Stimulated activated naive CD8-positive, alpha-beta T cell treated with anti-CD3 and anti-CD28 coated beads, Interleukin-15, Interleukin-2, amounts not matched to agents 100 U/mL and 50 U/mL, for 24 hours (primary cell): ENCODE results near the gene PLD5.
"Not testable (repeated sequence)": the region's sequence is repeated elsewhere in the genome, so short reads cannot be mapped to it uniquely, and the experiment has no call there.

ENCODE experiments used
- ATAC-seq: fragments of 150-1000 bp; cut with Tn5 transposase; one replicate; pipeline ENCODE4 v1.10.0; 2021
- DNase-seq: peaks from one replicate; pipeline ENCODE4 v3.0.0; 2021

The PLD5 gene

DNA sequence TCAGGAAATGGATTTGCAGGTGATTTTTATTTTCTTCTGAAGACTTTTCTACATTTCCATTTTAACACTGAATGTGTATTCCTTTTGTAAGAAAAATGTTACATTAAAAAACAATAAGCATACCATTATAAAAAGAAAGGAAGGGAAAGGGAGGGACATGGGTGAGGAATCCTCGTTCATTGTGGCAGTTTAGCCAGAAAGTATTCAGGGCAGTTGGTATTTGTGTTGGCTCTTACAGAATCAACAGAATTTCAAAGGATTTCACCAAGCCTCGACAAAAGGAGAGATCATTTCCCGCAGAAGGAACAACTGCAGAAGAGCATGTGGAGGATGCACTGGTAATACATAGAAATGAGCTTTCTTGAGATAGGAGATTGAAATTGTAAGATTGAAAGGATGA, 35.0 kb downstream of the PLD5 start:
- DNase-seq (no peak), ATAC-seq (no peak)

DNA sequence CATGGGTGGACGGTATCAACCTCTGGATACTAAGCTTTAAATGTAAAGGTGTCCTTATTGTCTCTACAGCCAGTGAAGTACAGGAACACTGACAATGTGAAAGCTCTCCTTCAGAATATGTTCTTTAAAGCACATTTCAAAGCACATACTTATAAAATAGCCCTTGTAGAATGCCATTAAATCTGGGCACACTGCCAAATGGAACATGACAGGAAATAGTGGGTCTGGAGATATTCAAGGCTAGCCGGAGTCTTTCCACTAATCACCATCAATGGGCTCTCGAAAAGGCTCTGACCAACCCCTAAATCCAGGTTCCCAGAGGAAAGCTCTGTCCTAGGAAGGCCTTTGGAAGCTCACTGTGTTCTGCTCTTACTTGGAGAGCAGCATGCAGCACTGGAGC, 46.6 kb downstream of the PLD5 start:
- DNase-seq (no peak), ATAC-seq (no peak)

DNA sequence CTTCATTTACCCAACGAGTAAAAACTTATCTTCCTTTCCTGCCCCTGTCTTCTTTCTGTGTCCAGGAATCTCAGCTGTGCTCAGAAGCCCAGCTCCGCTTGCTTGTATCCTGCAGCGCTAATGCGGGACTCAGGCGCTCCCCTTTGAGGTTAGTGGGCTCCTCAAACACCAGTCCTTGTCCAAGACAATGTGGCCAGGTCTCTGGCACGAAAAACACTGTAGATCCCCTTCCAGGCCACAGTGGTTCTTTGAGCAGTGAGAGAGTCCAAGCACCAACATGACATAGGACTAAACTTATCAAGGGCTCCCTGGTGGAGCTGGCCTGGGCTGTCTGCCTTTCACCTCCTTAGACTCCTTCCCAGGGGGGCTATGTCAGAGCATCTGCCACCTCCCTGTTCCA, 53.7 kb downstream of the PLD5 start:
- ATAC-seq (no peak), DNase-seq (no peak)

DNA sequence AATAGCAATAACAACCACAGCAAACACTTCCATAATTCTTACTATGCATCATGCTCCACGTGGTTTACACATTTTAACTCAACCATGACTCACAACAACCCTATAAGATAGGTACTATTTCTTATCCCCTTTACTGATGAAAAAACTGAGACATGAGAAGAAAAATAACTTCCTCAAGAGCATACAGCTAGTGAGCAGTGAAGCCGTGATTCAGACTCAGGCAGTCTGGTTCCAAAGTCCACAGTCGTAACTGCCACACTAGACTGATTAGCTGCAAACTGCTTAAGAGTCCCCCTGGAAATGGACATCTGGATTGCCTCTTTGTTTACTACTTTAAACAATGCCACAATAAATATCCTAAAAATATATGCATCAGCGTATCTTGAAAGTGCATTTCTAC, 55.7 kb downstream of the PLD5 start:
- DNase-seq (no peak), ATAC-seq (no peak)

DNA sequence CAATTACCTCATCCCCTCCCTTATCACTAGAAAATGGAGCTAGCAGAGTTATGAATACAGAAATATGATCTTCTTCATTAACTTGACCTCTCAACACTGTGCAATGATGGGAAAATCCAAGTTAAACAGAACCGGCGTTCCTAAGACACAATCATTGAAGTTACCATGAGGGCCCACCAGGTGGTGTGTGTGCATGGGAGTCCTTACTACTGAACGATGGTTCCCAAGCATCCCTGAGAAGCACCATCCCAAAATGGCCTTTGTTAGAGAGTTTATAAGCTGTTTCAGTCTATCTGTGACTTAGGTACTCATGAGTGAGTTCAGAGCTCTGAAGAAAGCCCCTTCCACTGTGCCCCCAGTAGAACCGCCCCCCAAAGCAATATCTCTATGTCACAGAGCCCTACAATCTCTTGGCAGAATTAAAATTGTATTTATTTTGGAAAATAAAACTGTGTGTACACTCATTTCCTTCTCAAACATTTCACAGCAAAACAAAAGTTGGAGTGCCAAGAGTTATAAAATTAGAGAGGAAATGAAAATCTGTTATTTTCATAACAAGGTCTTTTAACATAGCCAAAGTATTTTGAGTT, 56.8 kb downstream of the PLD5 start:
- no peak for ATAC-seq
- peak; percentile 11 for DNase-seq

DNA sequence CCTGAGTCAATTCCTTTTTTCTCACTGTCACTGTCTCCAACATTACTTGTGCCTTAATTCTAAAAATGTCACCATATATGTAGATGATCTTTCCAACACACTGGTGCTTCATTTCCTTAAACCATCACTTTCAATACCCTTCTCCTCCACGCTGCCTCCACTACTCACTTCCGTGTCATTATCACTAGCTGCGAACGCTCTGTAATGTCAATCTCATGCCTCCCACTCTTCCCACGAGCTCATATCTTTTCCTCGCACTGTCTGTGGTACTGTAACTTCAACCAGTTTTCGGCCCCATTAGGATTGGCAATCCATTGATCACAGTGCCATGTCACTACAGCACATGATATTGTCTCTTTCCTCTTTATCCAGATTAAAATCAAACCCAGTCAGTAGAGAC, 61.6 kb downstream of the PLD5 start:
- no peak for DNase-seq
- no peak for ATAC-seq

DNA sequence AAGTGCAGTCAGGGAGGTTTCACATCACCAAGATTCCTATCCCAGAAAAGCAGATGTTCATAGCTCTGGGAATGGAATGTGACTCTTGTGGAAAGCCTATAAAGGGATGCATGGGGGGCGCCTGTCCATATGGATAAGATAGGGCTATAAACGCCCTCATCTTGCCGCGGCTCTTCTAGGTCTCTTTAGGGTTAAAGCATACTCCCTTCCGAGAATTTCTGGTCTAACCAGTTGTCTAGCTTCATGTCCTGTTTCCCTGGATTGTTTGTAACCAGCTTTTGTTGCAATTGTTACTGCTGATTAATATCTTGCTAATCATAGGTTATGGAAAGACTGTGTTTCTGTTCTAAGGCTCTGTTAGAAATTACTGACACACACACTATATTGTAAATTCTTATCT, 64.8 kb downstream of the PLD5 start:
- DNase-seq, ATAC-seq: not testable (repeated sequence)

DNA sequence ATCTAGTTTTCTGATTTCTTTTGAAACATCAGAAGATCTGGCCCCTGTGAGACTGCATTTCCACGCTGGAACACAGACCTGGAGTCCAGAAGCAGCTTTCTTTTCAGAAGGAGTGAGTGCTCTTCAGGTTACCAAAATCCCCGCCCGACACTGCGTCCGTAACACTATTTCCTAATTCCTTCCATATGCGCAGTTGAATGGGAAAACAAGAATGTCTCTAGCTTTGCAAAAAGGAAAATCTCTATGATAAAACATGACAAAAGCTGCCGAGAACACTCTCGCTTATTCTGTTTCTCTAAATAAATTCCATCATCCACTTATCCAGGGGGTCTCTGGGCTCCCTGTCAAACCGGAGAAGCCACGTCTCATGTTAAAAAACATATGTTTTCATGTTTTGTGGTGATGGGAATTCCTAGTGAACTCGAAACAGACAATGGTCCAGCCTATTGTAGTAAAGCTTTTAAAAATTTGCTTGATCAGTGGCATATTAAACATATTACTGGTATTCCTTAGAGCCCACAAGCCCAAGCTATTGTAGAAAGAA, 67.7 kb downstream of the PLD5 start:
- no peak for DNase-seq
- no peak for ATAC-seq

DNA sequence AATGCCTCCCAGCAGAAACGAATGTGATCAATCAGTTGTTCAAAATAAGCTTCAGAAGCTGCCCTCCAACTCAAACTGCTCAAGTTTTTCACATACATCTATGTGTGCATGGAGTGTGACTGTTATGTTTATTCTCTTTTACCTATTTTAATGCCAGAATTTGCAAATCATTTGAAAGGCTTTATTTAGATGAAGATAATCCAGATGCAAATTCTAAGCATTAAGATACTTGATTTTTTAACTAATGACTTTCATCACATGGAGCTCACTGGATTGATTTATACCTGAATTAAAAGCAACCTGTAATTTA, 69.5 kb downstream of the PLD5 start:
- ATAC-seq (no peak), DNase-seq (no peak)

DNA sequence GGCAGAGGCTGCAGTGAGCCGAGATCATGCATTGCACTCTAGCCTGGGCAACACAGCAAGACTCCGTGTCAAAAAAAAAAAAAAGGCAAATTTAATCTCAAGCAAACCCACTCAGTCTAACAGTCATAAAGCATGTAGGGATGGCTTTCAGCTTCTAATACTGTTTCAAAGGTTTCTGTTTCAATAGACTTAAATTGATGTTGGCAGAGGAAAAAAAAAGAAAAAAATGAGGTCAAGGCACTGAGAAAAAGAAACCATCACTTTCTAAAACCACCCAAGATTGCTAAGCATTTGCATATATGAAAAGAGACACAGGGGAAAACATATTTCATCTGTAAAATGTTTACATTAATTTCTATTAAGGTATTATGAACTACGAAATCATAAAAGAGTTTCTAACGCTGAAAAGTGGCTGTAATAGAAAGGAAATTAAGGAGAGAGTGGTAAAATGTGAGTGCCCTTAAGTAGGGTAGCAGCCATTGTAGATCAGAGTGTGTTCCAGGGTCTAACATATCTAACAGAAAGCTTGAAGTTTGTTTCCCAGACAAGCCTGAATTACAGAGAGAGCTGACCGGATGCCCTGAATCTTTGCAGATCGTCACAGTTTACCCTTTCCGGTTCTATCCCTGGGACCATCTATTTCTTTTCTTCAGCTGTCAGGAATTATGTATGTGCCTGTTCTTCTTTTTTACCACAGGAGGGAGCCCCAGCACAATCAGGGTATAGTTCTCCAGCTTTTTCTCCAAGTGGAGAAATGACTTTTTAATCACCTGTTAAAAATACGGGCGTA, 70.0 kb downstream of the PLD5 start:
- ATAC-seq (no peak), DNase-seq (no peak)

DNA sequence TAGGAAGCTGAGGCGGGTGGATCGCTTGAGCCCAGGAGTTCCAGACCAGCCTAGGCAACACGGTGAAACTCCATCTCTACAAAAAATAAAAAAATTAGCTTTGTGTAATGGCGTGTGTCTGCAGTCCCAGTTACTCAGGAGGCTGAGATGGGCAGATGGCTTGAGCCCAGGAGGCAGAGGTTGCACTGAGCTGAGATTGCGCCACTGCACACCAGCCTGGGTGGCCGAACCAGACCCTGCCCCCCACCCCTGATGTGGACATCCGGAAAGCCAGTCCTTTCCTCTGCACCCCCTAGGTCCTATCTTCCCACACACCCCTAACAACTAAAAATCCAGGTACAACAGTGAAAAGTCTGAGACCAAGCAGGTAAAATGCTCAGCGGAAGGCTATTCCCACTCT, 71.9 kb downstream of the PLD5 start:
- ATAC-seq (no peak), DNase-seq (no peak)

DNA sequence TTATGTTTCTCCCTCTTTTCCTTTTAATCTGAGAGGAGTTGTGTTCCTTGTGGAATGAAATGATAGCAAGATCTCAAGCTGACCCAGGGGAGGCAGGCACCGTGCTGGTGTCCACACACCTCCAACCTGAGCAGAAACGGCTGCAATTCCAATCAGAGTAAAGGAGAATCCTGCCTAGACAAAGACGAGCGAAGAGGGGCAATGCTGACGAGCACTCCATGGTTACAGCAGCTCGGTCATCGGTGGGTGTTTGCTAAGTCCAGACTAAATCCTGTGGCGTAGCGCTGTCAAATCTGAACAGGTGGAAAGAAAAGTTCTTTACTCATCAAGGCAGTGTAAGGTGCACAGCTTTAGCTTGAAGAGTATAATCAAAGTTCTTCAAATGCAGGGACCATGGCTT, 74.8 kb downstream of the PLD5 start:
- ATAC-seq: no peak
- no peak for DNase-seq

DNA sequence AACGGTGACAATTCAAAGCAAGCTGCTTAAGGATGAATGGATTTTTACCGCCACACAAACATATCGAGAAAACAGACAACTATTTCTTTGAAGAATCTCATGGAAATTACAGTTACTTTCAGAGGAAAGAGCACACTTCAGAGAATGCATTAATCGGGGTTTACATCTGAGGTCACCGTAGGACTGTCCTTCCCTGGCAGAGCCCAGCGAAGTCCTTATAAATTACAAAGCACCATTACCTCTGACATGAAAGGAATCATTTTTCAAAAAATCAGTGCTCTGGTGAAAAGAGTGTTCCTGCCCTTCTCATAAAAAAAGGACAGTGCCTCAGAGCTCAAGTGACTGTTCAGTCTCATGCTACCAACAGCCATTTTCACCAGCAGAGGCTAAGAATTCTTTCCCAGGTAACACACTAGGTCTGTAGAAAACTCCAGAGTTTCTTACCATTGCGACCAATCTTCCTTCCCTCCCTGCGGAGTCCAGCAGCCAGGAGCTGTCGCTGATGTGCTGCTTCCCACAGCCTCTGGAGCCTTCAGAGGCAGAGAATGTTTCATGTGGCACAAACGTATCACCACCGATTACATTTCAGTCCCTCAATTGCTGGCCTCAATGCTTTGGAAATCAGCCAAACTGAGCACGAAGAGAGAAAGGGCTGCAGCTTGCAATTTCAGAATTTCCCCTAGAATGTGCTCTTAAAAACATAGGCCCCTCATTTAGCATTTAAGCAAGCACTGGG, 75.4 kb downstream of the PLD5 start:
- DNase-seq: no peak
- ATAC-seq: no peak

DNA sequence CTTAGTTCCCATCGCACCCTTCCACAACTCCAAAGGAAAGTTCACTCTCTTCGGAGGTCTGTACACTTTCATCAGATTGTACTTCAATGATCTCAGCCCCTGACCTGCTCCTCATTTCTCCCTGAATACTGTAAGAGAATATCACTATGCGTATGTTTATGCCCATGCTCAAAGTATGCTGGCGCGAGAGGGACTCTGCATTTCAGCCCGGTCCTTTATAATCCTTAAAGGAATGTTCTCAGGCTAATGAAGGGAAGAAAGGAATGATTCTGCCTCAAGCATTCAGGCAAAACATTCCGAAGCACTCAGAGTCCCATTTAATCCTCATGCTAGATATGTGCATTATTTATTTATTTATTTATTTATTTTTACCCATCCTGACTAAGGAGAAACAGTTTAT, 76.8 kb downstream of the PLD5 start:
- ATAC-seq (no peak), DNase-seq (no peak)

DNA sequence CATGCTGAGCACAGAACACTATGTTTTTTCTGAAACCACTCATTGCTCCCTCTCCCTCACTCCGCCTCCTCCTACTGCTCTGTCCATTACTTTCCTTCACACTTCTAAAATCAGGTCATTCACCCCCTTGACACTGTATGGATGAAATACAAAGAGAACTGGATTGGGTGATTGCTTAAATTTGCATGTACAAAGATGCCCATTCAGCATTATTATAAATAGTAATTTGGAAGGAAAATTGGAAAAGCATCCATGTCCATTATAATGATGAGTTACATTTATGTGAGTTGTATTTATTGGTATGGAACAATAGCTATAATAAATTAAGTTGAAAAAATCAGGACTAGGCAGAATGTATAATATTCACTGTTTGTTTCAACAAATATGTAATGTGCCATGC, 83.7 kb downstream of the PLD5 start:
- DNase-seq (no peak), ATAC-seq (no peak)

DNA sequence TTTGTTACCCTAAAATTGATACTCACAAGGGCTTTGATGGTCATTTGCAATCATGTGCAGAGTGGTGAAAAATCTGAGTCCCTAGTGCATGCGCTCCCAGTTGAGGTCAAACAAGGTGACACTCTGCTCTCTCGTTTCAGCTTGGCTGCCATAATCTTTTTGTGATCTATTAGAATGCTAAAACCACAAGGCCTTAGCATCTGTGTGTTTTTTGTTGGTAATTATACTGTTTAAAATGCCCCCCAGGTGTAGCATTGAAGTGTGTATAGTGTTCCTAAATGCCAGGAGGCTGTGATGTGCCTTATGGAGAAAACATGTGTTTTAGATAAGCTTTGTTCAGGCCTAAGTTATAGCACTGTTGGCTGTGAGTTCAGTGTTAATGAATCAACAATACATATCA, 89.3 kb downstream of the PLD5 start:
- DNase-seq: no peak
- ATAC-seq: no peak

DNA sequence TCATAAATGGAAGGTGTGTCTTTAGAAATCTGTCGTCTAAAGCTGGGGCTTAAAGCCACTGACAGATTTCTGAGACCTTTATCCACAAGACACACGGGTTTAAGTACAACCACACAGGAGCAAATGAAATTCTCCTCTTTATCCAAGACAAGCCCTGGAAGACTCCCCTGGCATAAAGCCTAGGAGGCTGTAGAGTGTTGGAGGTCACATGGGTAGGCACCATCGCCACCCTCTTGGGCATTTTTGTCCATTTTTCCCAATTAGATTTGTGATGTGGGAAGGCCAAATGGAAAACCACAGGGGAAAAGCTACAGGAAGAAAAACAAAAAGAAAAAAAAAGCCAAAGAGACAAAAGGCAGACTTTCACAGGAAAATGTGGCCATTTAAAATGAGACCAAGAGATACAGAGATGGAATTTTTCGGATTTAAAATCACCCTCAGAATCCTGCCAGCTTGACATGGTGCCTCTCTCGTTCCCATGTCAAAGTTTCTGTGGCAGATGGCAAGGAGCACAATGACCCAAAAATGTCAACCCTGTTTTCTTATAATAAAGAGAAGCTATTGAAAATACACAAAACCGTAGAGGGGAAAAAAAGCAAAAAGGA, 91.9 kb downstream of the PLD5 start:
- no peak for DNase-seq
- ATAC-seq: no peak

DNA sequence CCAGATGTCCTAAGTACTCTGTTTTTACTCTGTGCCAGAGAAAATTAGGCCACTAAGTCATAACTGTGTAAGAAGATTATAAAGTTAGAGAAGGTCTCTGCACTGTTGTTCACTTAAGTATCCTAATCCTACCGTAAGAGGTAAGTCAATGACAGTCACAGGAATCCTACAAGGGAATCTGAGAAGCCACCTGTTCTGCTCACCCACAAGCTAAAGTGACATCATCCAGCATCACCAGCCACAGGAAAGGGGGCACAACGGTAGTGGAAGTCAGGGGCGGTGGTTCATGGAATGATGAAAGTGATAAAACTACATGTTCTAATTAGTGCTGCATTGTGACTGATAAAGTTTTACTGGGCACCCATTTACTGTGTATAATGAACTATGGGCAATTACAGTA, 92.7 kb downstream of the PLD5 start:
- ATAC-seq: no peak

DNA sequence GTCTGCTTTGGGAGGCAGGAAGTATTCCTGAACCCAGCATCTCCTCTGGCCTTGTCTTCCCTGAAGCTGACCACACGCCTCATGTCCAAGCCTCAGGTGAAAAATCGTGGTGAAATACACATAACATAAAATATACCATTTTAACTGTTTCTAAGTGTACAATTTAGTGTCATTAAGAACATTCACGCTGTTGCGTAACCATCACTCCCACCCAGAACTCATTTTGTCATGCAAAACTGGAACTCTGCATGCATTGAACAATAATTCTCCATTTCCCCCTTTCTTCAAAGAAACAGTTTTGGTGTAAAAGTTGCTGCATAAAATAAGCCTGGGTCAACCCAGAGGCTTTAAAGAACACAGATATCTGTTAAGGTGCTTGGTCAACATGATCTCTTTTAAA, 93.5 kb downstream of the PLD5 start:
- no peak for DNase-seq
- no peak for ATAC-seq

More for the DNA sequence above, 92.7 kb downstream of the PLD5 start:
- no peak for DNase-seq

DNA sequence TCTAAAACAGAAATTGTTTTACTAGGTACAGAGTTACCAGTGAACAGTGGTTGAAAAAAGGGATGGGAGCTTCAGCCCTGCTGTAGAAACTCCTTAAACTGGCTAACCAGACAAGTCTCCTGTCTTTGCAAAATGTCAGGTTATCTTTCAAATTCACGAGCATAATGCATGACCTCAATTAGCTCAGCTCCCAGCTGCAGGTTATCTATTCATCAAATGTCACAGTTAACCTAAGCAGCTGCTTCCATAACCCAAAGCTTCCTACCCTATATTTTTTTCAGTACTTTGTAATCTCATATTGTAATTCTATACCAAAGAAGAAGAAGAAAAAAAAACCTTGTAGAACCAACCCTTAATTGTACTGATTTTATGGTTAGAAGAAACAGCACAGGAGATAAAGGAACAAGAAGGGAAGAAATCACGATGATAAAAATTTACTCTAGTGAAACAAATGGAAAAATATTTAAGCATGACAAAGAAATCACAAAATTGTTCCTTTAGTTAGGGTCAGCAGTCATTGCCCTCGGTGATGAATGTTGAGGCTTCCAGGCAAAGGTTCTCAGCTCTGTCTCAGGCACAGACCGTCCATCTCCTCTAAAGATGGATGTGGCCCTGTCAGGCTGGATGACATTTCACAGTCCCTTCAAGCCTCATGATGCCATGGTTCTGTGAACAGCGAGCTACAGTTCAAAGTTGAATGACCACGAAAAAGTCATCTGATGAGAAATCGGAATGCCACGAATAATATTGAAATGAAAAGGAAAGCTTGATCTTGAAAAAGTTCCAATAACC, 95.9 kb downstream of the PLD5 start:
- ATAC-seq: no peak
- no peak for DNase-seq

DNA sequence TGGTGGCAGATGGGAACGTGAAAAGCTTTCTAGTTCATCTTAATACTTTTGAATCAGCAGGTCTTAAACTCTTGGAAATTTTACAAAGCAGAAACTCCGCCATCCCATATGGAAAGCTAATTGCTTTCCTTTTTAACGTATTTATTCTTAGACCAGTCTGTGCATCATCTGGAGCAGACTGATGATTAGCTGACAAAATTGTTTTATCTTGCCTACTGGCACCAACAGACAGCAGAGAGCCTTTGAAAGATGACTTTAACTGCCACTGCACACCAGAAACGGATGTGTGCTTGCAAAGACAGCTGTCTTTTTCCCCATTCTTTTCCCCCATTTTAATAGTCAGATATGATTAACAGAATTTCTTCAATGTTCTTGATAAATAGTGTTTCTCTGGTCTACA, 97.0 kb downstream of the PLD5 start:
- no peak for ATAC-seq
- DNase-seq: no peak

DNA sequence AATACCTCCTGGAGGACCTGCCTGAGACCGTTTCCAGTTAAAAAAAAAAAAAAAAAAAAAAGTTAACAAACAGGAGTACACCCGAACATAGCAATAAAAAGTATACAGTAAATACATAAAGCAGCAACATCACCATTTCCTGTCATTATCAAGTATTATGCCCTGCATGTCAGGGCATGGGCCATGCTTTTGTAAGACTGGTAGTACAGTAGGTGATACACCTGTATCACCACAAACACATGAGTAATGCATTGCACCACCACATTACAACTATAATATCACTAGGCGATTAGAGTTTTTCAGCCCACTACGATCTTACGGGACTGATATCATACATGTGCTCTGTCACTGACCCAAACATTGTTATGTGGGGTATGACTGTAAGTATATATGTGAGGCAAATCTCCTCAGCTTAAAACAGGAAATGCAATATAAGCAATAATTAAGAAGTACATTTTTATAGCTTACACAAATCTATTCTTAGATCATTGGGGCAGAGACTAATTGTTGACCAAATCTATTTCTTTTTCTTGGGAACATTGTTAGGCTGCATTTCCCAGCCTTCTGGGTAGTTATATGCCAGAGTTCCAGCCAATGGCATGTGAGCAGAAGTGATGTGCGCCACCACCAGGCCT, 98.1 kb downstream of the PLD5 start:
- ATAC-seq: no peak
- no peak for DNase-seq
